ENCODE measurements around the gene PDXK. TPM values are rescaled to one million over a fixed set of nuclear protein-coding genes. Genes with fewer than 3 reads are reported as not detected.
A peak's percentile ranks its signal among the peaks of the same experiment; 100 is the strongest.

The PDXK gene
- total and polyA plus RNA-seq, 2 of the 13 experiments (the other 11 are each of a cell fraction or from before 2014, with no cell fraction given) = 114 to 184 TPM

- H3K79me2 ChIP-seq (ENCODE audit: insufficient read depth, low read length) = peaks cover 25% of the 10 kb centered on the region
- no peak overlapping the region for H2AFZ ChIP-seq (ENCODE audit: low read length)
- H3K9ac ChIP-seq (ENCODE audit: insufficient read depth, low read depth, low read length) = no peak overlapping the region
- ATAC-seq (no peak), FAIRE-seq (no peak), DNase-seq (ENCODE audit: low spot score) (no peak)
- H3K4me1 ChIP-seq (ENCODE audit: insufficient read depth, low read length) = peaks cover 51% of the 10 kb centered on the region
- H3K36me3 ChIP-seq (replicated peaks in 1 of 2; ENCODE audit: control insufficient read depth in 1 of 2, insufficient read depth in 2 of 2, low read length in 2 of 2) = peaks cover 0 to 3% of the 10 kb centered on the region in 2 experiments; a peak in 1 of 5 replicates
- no peak overlapping the region for H3K27ac ChIP-seq (ENCODE audit: extremely low read length, insufficient read depth, low read length)
- in situ Hi-C loops (cut with HindIII; ENCODE audit: extremely low pct_ligation_motif_present, low pct_unique_long_range_greater_than_20kb) = no loop called here
- H4K20me1 ChIP-seq (ENCODE audit: insufficient read depth, low read length) = peaks cover 17% of the 10 kb centered on the region
- H3K4me2 ChIP-seq (ENCODE audit: low read depth, low read length) = no peak overlapping the region; the same call in 1 of the 2 replicates
- intact Hi-C loops (cut with micrococcal nuclease; ENCODE audit: unreplicated experiment) = no loop called here
- ChIA-PET POLR2A (interaction anchor here (2.1 kb wide), 1 partner anchor 12 kb away, joined by 14 read pairs; no protein-coding TSS in a partner anchor), CTCF (ENCODE audit: low intra/inter-chr PET ratio, low total read pairs) (no interaction called here)
- BruUV-seq (replicated peaks) = no TSS peak
- no peak for TF ChIP-seq CREB3 (CRISPR knock-in tag; IDR thresholded peaks at IDR 0.05)
- peaks cover 2 to 4% of the 10 kb centered on the region in 2 experiments; a peak in 2 of 5 replicates for H3K27me3 ChIP-seq (ENCODE audit: control insufficient read depth in 1 of 2, insufficient read depth in 2 of 2, low read length in 2 of 2)
- no peak overlapping the region for H3K4me3 ChIP-seq (replicated peaks in 1 of 3; ENCODE audit: insufficient read depth in 1 of 3, low read depth in 2 of 3, low read length in 3 of 3)
- no peaks in the 10 kb centered on the region for H3K9me3 ChIP-seq (ENCODE audit: low read length)
- 61% methylated on average over 11 of the region's 12 CpGs for WGBS (ENCODE audit: low lambda C conversion rate)
Measured at GRCh38 chr21:43716376-43717165, 2.4 kb upstream of the PDXK start.

- no peak for FAIRE-seq
- Histone ChIP-seq H3K4me3 (replicated peaks in 1 of 3; ENCODE audit: insufficient read depth in 1 of 3, low read depth in 2 of 3, low read length in 3 of 3) (no peak overlapping the region), H3K9me3 (ENCODE audit: low read length) (no peaks in the 10 kb centered on the region), H3K9ac (ENCODE audit: insufficient read depth, low read depth, low read length) (no peak overlapping the region), H3K4me2 (ENCODE audit: low read depth, low read length) (peak overlapping the region; percentile 18; the same call in 1 of the 2 replicates), H3K79me2 (ENCODE audit: insufficient read depth, low read length) (peaks cover 33% of the 10 kb centered on the region), H4K20me1 (ENCODE audit: insufficient read depth, low read length) (peaks cover 24% of the 10 kb centered on the region), H2AFZ (ENCODE audit: low read length) (no peak overlapping the region), H3K4me1 (ENCODE audit: insufficient read depth, low read length) (peaks cover 51% of the 10 kb centered on the region), H3K27me3 (ENCODE audit: control insufficient read depth in 1 of 2, insufficient read depth in 2 of 2, low read length in 2 of 2) (peaks cover 2 to 4% of the 10 kb centered on the region in 2 experiments; a peak in 2 of 5 replicates), H3K36me3 (replicated peaks in 1 of 2; ENCODE audit: control insufficient read depth in 1 of 2, insufficient read depth in 2 of 2, low read length in 2 of 2) (peaks cover 2 to 6% of the 10 kb centered on the region in 2 experiments; a peak in 2 of 5 replicates), H3K27ac (ENCODE audit: extremely low read length, insufficient read depth, low read length) (no peak overlapping the region)
- DNase-seq (ENCODE audit: low spot score) = no peak
- TF ChIP-seq RFX3 (CRISPR knock-in tag; IDR thresholded peaks at IDR 0.05) = no peak
- POLR2A ChIA-PET = interaction anchor here (2.1 kb wide), 1 partner anchor 11 kb away, joined by 14 read pairs; no protein-coding TSS in a partner anchor
- BruUV-seq (replicated peaks) = no TSS peak
- intact Hi-C loops (cut with micrococcal nuclease; ENCODE audit: unreplicated experiment) (no loop called here), in situ Hi-C loops (cut with HindIII; ENCODE audit: extremely low pct_ligation_motif_present, low pct_unique_long_range_greater_than_20kb) (no loop called here)
- CTCF ChIA-PET (ENCODE audit: low intra/inter-chr PET ratio, low total read pairs) = no interaction called here
- ATAC-seq = no peak
- WGBS (ENCODE audit: low lambda C conversion rate) = 60% methylated on average over 13 of the region's 13 CpGs
Measured at GRCh38 chr21:43717166-43717853, 1.6 kb upstream of the PDXK start.

Measured in HepG2 (cell line).